K562 (cell line): ENCODE results near the gene ZBTB8B. TPM values are rescaled to one million over a fixed set of nuclear protein-coding genes. Genes with fewer than 3 reads are reported as not detected.
"Not testable (repeated sequence)": the region's sequence is repeated elsewhere in the genome, so short reads cannot be mapped to it uniquely, and the experiment has no call there.

ENCODE experiments used
- ATAC-seq: fragments of 200-7000 bp; cut with Tn5 transposase; 3 replicates; pipeline ENCODE4 v1.9.1; 2020; ENCODE audit warnings: moderate library complexity
- BruUV-seq: library from RNA; stranded (reverse); fragments of 400-500 nt; replicated peaks from 2 replicates; lab custom pipeline; 2021; lab: Mats Ljungman, UMichigan
- CTCF ChIA-PET: fragments of 300-600 bp; formaldehyde crosslinking; extraction: SDS; loops from one replicate; lab custom pipeline; 2021; ENCODE audit warnings: low intra/inter-chr PET ratio; lab: Yijun Ruan, JAX
- POLR2A ChIA-PET: fragments of 300-600, 350-650 bp; sonication (Branson Sonifier 250); formaldehyde crosslinking; extraction: SDS; loops from one replicate; lab custom pipeline; 2021; ENCODE audit warnings: antibody characterized with exemption, inconsistent platforms; lab: Yijun Ruan, JAX
- DNase-seq, 4 experiments: peaks; one replicate each; pipeline versions ENCODE4 v3.0.0 to v3.0.0-alpha.2; 2011 to 2018; ENCODE audit warnings: low spot score in 3 of 4, mixed read lengths in 3 of 4; ENCODE audit errors: extremely low read depth in 1 of 4
- FAIRE-seq: peaks from 2 replicates; lab custom pipeline; 2011; peaks lifted over from hg19 to GRCh38; lab: Jason Lieb, UNC
- H2AFZ ChIP-seq: 2 replicates; pipeline ENCODE4 v1.6.0; 2011; ENCODE audit warnings: low read depth, low read length, control low read depth, inconsistent platforms
- H3K27ac ChIP-seq: fragments of 200-600 bp; 3 replicates; pipeline ENCODE4 v1.8.0; 2011; ENCODE audit warnings: low read depth, mild to moderate bottlenecking, control low read depth, inconsistent platforms, low read length, moderate library complexity, mixed read lengths; ENCODE audit errors: extremely low read depth
- H3K27me3 ChIP-seq, 2 experiments: fragments of 300-600 bp in 1 of 2; 2 replicates in 1 of 2; 3 replicates in 1 of 2; pipeline versions ENCODE4 v1.6.0 to v1.8.0; 2011; ENCODE audit warnings: inconsistent platforms in 2 of 2, low read length in 2 of 2, mild to moderate bottlenecking in 1 of 2, mixed read lengths in 1 of 2, moderate library complexity in 1 of 2; ENCODE audit not compliant: control insufficient read depth in 2 of 2, insufficient read depth in 2 of 2
- H3K36me3 ChIP-seq: fragments of 300-600 bp; 3 replicates; pipeline ENCODE4 v1.8.0; 2011; ENCODE audit warnings: mild to moderate bottlenecking, low read length, inconsistent platforms; ENCODE audit not compliant: control insufficient read depth, insufficient read depth
- H3K4me1 ChIP-seq, 2 experiments: fragments of 200-600 bp in 1 of 2; replicated peaks in 1 of 2; 2 replicates in 1 of 2; 3 replicates in 1 of 2; pipeline versions ENCODE4 v1.5.1 to v1.8.0; 2011; ENCODE audit warnings: inconsistent platforms in 2 of 2, low read length in 2 of 2, mild to moderate bottlenecking in 1 of 2, mixed read lengths in 1 of 2, moderate library complexity in 1 of 2; ENCODE audit not compliant: control insufficient read depth in 2 of 2, insufficient read depth in 2 of 2
- H3K4me2 ChIP-seq: 2 replicates; pipeline ENCODE4 v1.6.1; 2011; ENCODE audit warnings: low read length, control low read depth, inconsistent platforms, mixed read lengths; ENCODE audit not compliant: insufficient read depth
- H3K4me3 ChIP-seq: fragments of 200-600 bp; sonication (generic), shearing (Covaris generic); 2 replicates; pipeline ENCODE4 v1.5.1; 2016; ENCODE audit warnings: control low read depth, inconsistent platforms
- H3K79me2 ChIP-seq: fragments of 200-600 bp; 3 replicates; pipeline ENCODE4 v1.8.0; 2011; ENCODE audit warnings: low read length, inconsistent platforms; ENCODE audit not compliant: control insufficient read depth, insufficient read depth
- H3K9ac ChIP-seq, 2 experiments: 2 replicates each; pipeline versions ENCODE4 v1.6.0 to v1.6.1; 2011; ENCODE audit warnings: low read depth in 2 of 2, low read length in 2 of 2, control low read depth in 1 of 2, inconsistent platforms in 1 of 2, mild to moderate bottlenecking in 1 of 2, mixed read lengths in 1 of 2; ENCODE audit not compliant: insufficient read depth in 1 of 2
- H3K9me1 ChIP-seq: one replicate; pipeline ENCODE4 v1.6.0; 2011; ENCODE audit warnings: inconsistent platforms, mild to moderate bottlenecking, low read length, moderate library complexity; ENCODE audit not compliant: control insufficient read depth, insufficient read depth
- H3K9me3 ChIP-seq: replicated peaks from 2 replicates; pipeline ENCODE4 v1.5.1; 2011; ENCODE audit warnings: low read depth, low read length, inconsistent platforms; ENCODE audit not compliant: control insufficient read depth, insufficient read depth
- H4K20me1 ChIP-seq: replicated peaks from 2 replicates; pipeline ENCODE4 v1.6.1; 2011; ENCODE audit warnings: low read length, inconsistent platforms, mixed read lengths; ENCODE audit not compliant: control insufficient read depth, insufficient read depth
- CSDE1 ChIP-seq, 2 experiments: fragments of 450-650 bp; IDR thresholded peaks; 2 replicates each; pipeline ENCODE4 v1.6.1; 2016; ENCODE audit warnings: mild to moderate bottlenecking in 1 of 2
- FOXK2 ChIP-seq, 2 experiments: fragments of 450-650 bp; IDR thresholded peaks in 1 of 2; conservative IDR thresholded peaks in 1 of 2; 2 replicates each; pipeline ENCODE4 v1.6.1; 2016; ENCODE audit warnings: low read depth in 2 of 2, mild to moderate bottlenecking in 1 of 2
- KHSRP ChIP-seq: fragments of 450-650 bp; IDR thresholded peaks from 2 replicates; pipeline ENCODE4 v1.6.1; 2017
- MITF ChIP-seq: IDR thresholded peaks from 2 replicates; pipeline ENCODE4 v1.6.1; 2014; ENCODE audit warnings: antibody characterized with exemption
- NFYB ChIP-seq: IDR thresholded peaks from 2 replicates; pipeline ENCODE4 v1.6.1; 2011; ENCODE audit warnings: mild to moderate bottlenecking, moderate library complexity; ENCODE audit not compliant: insufficient read length; ENCODE audit errors: extremely low read depth
- XRCC4 ChIP-seq: IDR thresholded peaks from one replicate; pipeline ENCODE4 v1.6.1; 2011; ENCODE audit not compliant: insufficient read depth, insufficient read length; ENCODE audit errors: extremely low read depth
- ZC3H4 ChIP-seq: sonication (generic); formaldehyde crosslinking; IDR thresholded peaks from 2 replicates; pipeline ENCODE4 v1.9.0; 2021; ENCODE audit warnings: missing genetic modification reagents, borderline replicate concordance
- WGBS: fragments of 100-300 bp; shearing (Covaris generic); methylation state at CpG from one replicate; pipeline ENCODE4 v1.1.6; 2016; ENCODE audit warnings: low coverage, mixed read lengths; ENCODE audit not compliant: insufficient coverage; ENCODE audit errors: missing lambda C conversion rate; 5-methylcytosine and 5-hydroxymethylcytosine counted together
- in situ Hi-C: fragments of 300-500 bp; cut with MboI; formaldehyde crosslinking; loops from 4 replicates; pipeline ENCODE4 v1.15.0; 2018; ENCODE audit warnings: inconsistent platforms, mixed read lengths
- intact Hi-C: fragments of 100-400 bp; cut with micrococcal nuclease; formaldehyde crosslinking; loops from 2 replicates; pipeline ENCODE4 v1.14.2; 2022
- polyA plus RNA-seq, 8 experiments: library from polyadenylated mRNA; depleted of rRNA in 4 of 8; stranded (reverse) in 5 of 8; unstranded in 3 of 8; fragments of >200 nt; fragmentation: Nextera tagmentation in 2 of 8; fragmentation: Illumina TruSeq in 1 of 8; extraction: Ambion mirVana in 2 of 8; extraction: Trizol in 1 of 8; gene quantifications; 2 replicates each; pipeline versions ENCODE4 v1.2.1 to v1.2.3, GENCODE V29; 2011 to 2014; ENCODE audit warnings: inconsistent platforms in 1 of 8, missing spikeins in 1 of 8
- total RNA-seq, 7 experiments: library from RNA; depleted of rRNA in 6 of 7; stranded (reverse); fragments of >200 nt in 6 of 7; fragmentation: Illumina TruSeq in 2 of 7; extraction: Trizol in 2 of 7; gene quantifications; 2 replicates each; pipeline versions ENCODE4 v1.2.1 to v1.2.3, GENCODE V29; 2011 to 2021; ENCODE audit warnings: low replicate concordance in 1 of 7
- TF ChIP-seq, protein P1 (sequence below): fragments of 250-450 bp; sonication (Bioruptor Pico); IDR thresholded peaks from 2 replicates; pipeline ENCODE4 v1.6.1; 2021; ENCODE audit warnings: mild to moderate bottlenecking
- TF ChIP-seq, protein P2 (sequence below): fragments of 250-450 bp; sonication (Bioruptor Pico); IDR thresholded peaks from 2 replicates; pipeline ENCODE4 v1.4.0; 2020; ENCODE audit warnings: mild to moderate bottlenecking, moderate library complexity

Gene ZBTB8B
- total and polyA plus RNA-seq, 9 of the 15 experiments (the other 6 are each of a cell fraction or from before 2014, with no cell fraction given), result not detected

- ChIA-PET POLR2A (interaction anchor here (0.6 to 2.0 kb wide), 7 partner anchors 8 to 484 kb away, joined by 3 to 10 read pairs (median 3); partner anchors contain the start of gene RNF19B), CTCF (no interaction called here)
- in situ Hi-C loops, result no loop called here
- Histone ChIP-seq H3K36me3 (no peaks in the 10 kb centered on the region), H2AFZ (no peak overlapping the region), H3K4me3 (no peak overlapping the region), H3K4me1 (no peaks in the 10 kb centered on the region), H3K9me1 (no peaks in the 10 kb centered on the region), H3K79me2 (no peaks in the 10 kb centered on the region), H3K27me3 (peaks cover 41 to 61% of the 10 kb centered on the region in 2 experiments), H3K9me3 (no peaks in the 10 kb centered on the region), H4K20me1 (no peaks in the 10 kb centered on the region), H3K9ac (no peak overlapping the region), H3K27ac (no peak overlapping the region), H3K4me2 (no peak overlapping the region)
- WGBS, result 6% methylated on average over 12 of the region's 12 CpGs
- no peak for FAIRE-seq
- intact Hi-C loops, result no loop called here
- TF ChIP-seq NFYB (no peak), FOXK2 (conservative IDR thresholded peaks at IDR 0.05 in 1 of 2, IDR thresholded peaks at IDR 0.05 in 1 of 2; ENCODE audit: low read depth in 2 of 2) (no peak), CSDE1 (IDR thresholded peaks at IDR 0.05) (no peak), ZC3H4 (CRISPR knock-in tag) (no peak), XRCC4 (no peak), KHSRP (no peak), MITF (no peak)
- TF ChIP-seq, protein P1, sequence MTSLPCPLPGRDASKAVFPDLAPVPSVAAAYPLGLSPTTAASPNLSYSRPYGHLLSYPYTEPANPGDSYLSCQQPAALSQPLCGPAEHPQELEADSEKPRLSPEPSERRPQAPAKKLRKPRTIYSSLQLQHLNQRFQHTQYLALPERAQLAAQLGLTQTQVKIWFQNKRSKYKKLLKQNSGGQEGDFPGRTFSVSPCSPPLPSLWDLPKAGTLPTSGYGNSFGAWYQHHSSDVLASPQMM (CRISPR knock-in tag), result no peak
- TF ChIP-seq, protein P2, sequence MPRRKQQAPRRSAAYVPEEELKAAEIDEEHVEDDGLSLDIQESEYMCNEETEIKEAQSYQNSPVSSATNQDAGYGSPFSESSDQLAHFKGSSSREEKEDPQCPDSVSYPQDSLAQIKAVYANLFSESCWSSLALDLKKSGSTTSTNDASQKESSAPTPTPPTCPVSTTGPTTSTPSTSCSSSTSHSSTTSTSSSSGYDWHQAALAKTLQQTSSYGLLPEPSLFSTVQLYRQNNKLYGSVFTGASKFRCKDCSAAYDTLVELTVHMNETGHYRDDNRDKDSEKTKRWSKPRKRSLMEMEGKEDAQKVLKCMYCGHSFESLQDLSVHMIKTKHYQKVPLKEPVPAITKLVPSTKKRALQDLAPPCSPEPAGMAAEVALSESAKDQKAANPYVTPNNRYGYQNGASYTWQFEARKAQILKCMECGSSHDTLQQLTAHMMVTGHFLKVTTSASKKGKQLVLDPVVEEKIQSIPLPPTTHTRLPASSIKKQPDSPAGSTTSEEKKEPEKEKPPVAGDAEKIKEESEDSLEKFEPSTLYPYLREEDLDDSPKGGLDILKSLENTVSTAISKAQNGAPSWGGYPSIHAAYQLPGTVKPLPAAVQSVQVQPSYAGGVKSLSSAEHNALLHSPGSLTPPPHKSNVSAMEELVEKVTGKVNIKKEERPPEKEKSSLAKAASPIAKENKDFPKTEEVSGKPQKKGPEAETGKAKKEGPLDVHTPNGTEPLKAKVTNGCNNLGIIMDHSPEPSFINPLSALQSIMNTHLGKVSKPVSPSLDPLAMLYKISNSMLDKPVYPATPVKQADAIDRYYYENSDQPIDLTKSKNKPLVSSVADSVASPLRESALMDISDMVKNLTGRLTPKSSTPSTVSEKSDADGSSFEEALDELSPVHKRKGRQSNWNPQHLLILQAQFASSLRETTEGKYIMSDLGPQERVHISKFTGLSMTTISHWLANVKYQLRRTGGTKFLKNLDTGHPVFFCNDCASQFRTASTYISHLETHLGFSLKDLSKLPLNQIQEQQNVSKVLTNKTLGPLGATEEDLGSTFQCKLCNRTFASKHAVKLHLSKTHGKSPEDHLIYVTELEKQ, result no peak
- no peak for DNase-seq
- BruUV-seq, result no TSS peak
- no peak; the same call in 2 of the 3 replicates for ATAC-seq
Measured at GRCh38 chr1:32480761-32481160, 15.9 kb downstream of the ZBTB8B start.

DNA sequence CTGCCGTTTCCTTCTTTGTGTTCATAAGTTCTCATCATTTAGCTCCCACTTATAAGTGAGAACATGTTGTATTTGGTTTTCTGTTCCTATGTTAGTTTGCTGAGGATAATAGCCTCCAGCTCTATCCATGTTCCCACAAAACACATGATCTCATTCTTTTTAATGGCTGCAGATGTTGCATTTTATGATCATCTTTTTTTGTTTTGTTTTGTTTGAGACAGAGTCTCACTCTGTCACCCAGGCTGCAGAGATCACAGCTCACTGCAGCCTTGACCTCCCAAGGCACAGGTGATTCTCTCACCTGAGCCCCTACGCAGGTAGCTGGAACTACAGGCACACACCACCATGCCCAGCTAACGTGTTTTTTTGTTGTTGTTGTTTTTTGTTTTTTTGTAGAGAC is 16.9 kb downstream of the ZBTB8B start:
- H3K4me2 ChIP-seq, H3K9me3 ChIP-seq, CTCF ChIA-PET, H3K9me1 ChIP-seq, FAIRE-seq, H3K4me1 ChIP-seq, BruUV-seq, H2AFZ ChIP-seq, H3K27ac ChIP-seq, DNase-seq, H3K9ac ChIP-seq, intact Hi-C loops, H3K4me3 ChIP-seq, H4K20me1 ChIP-seq, ATAC-seq, H3K36me3 ChIP-seq, H3K79me2 ChIP-seq, in situ Hi-C loops: not testable (repeated sequence)
- POLR2A ChIA-PET, result interaction anchor here (0.7 to 2.0 kb wide), 5 partner anchors 13 to 714 kb away, joined by 3 to 10 read pairs (median 3); partner anchors contain the start of gene RNF19B
- WGBS, result 0% methylated on average over 3 of the region's 3 CpGs
- H3K27me3 ChIP-seq, result peaks cover 48 to 59% of the 10 kb centered on the region in 2 experiments
